GM18520 (cell line): ENCODE data around the gene FRMD3.

Source experiments
- ATAC-seq: cut with Tn5 transposase; IDR thresholded peaks from one replicate; pipeline ENCODE4 v1.9.1; 2021; ENCODE audit not compliant: unreplicated experiment

FRMD3 gene

GRCh38 chr9:83291196-83291595, 247.0 kb downstream of the FRMD3 start:
- ATAC-seq, result no peak

- no peak for ATAC-seq
Observed at GRCh38 chr9:83290692-83291091, 247.5 kb downstream of the FRMD3 start.

- ATAC-seq, result no peak
Observed at GRCh38 chr9:83287021-83287420, 251.2 kb downstream of the FRMD3 start.

GRCh38 chr9:83285445-83286225, 252.6 kb downstream of the FRMD3 start:
- ATAC-seq, result no peak

GRCh38 chr9:83284746-83285145, 253.5 kb downstream of the FRMD3 start:
- ATAC-seq, result no peak

- no peak for ATAC-seq
Observed at GRCh38 chr9:83283528-83283927, 254.7 kb downstream of the FRMD3 start.

- ATAC-seq, result no peak
Observed at GRCh38 chr9:83281306-83282255, 256.6 kb downstream of the FRMD3 start.

- ATAC-seq, result no peak
Observed at GRCh38 chr9:83280790-83281189, 257.4 kb downstream of the FRMD3 start.

- peak; percentile 61 for ATAC-seq
Observed at GRCh38 chr9:83280268-83280667, 257.9 kb downstream of the FRMD3 start.

- no peak for ATAC-seq
Observed at GRCh38 chr9:83274787-83275186, 263.4 kb downstream of the FRMD3 start.

GRCh38 chr9:83271665-83272071, 266.5 kb downstream of the FRMD3 start:
- ATAC-seq, result no peak

GRCh38 chr9:83270116-83270515, 268.1 kb downstream of the FRMD3 start:
- no peak for ATAC-seq

- no peak for ATAC-seq
Observed at GRCh38 chr9:83267741-83268140, 270.5 kb downstream of the FRMD3 start.

- no peak for ATAC-seq
Observed at GRCh38 chr9:83266666-83267496, 271.3 kb downstream of the FRMD3 start.

GRCh38 chr9:83266331-83266665, 271.9 kb downstream of the FRMD3 start:
- no peak for ATAC-seq

- ATAC-seq, result no peak
Observed at GRCh38 chr9:83264315-83264714, 273.9 kb downstream of the FRMD3 start.

- no peak for ATAC-seq
Observed at GRCh38 chr9:83259558-83259957, 278.6 kb downstream of the FRMD3 start.

- no peak for ATAC-seq
Observed at GRCh38 chr9:83257937-83258891, 280.0 kb downstream of the FRMD3 start.

GRCh38 chr9:83247732-83248131, 290.5 kb downstream of the FRMD3 start:
- no peak for ATAC-seq
